K562 (cell line): Measurements from ENCODE around the gene ZDHHC6. TPM values are rescaled to one million over a fixed set of nuclear protein-coding genes. Genes with fewer than 3 reads are reported as not detected.
"Not testable (repeated sequence)": the region's sequence is repeated elsewhere in the genome, so short reads cannot be mapped to it uniquely, and the experiment has no call there.

Source experiments
- ATAC-seq: fragments of 200-7000 bp; cut with Tn5 transposase; 3 replicates; pipeline ENCODE4 v1.9.1; 2020; ENCODE audit warnings: moderate library complexity
- BruUV-seq: library from RNA; stranded (reverse); fragments of 400-500 nt; replicated peaks from 2 replicates; lab custom pipeline; 2021; lab: Mats Ljungman, UMichigan
- CTCF ChIA-PET: fragments of 300-600 bp; formaldehyde crosslinking; extraction: SDS; loops from one replicate; lab custom pipeline; 2021; ENCODE audit warnings: low intra/inter-chr PET ratio; lab: Yijun Ruan, JAX
- POLR2A ChIA-PET: fragments of 300-600, 350-650 bp; sonication (Branson Sonifier 250); formaldehyde crosslinking; extraction: SDS; loops from one replicate; lab custom pipeline; 2021; ENCODE audit warnings: antibody characterized with exemption, inconsistent platforms; lab: Yijun Ruan, JAX
- DNase-seq, 4 experiments: peaks; one replicate each; pipeline versions ENCODE4 v3.0.0 to v3.0.0-alpha.2; 2011 to 2018; ENCODE audit warnings: low spot score in 3 of 4, mixed read lengths in 3 of 4; ENCODE audit errors: extremely low read depth in 1 of 4
- FAIRE-seq: peaks from 2 replicates; lab custom pipeline; 2011; peaks lifted over from hg19 to GRCh38; lab: Jason Lieb, UNC
- H2AFZ ChIP-seq: 2 replicates; pipeline ENCODE4 v1.6.0; 2011; ENCODE audit warnings: low read depth, low read length, control low read depth, inconsistent platforms
- H3K27ac ChIP-seq: fragments of 200-600 bp; 3 replicates; pipeline ENCODE4 v1.8.0; 2011; ENCODE audit warnings: low read depth, mild to moderate bottlenecking, control low read depth, inconsistent platforms, low read length, moderate library complexity, mixed read lengths; ENCODE audit errors: extremely low read depth
- H3K27me3 ChIP-seq, 2 experiments: fragments of 300-600 bp in 1 of 2; 2 replicates in 1 of 2; 3 replicates in 1 of 2; pipeline versions ENCODE4 v1.6.0 to v1.8.0; 2011; ENCODE audit warnings: inconsistent platforms in 2 of 2, low read length in 2 of 2, mild to moderate bottlenecking in 1 of 2, mixed read lengths in 1 of 2, moderate library complexity in 1 of 2; ENCODE audit not compliant: control insufficient read depth in 2 of 2, insufficient read depth in 2 of 2
- H3K36me3 ChIP-seq: fragments of 300-600 bp; 3 replicates; pipeline ENCODE4 v1.8.0; 2011; ENCODE audit warnings: mild to moderate bottlenecking, low read length, inconsistent platforms; ENCODE audit not compliant: control insufficient read depth, insufficient read depth
- H3K4me1 ChIP-seq, 2 experiments: fragments of 200-600 bp in 1 of 2; replicated peaks in 1 of 2; 2 replicates in 1 of 2; 3 replicates in 1 of 2; pipeline versions ENCODE4 v1.5.1 to v1.8.0; 2011; ENCODE audit warnings: inconsistent platforms in 2 of 2, low read length in 2 of 2, mild to moderate bottlenecking in 1 of 2, mixed read lengths in 1 of 2, moderate library complexity in 1 of 2; ENCODE audit not compliant: control insufficient read depth in 2 of 2, insufficient read depth in 2 of 2
- H3K4me2 ChIP-seq: 2 replicates; pipeline ENCODE4 v1.6.1; 2011; ENCODE audit warnings: low read length, control low read depth, inconsistent platforms, mixed read lengths; ENCODE audit not compliant: insufficient read depth
- H3K4me3 ChIP-seq: fragments of 200-600 bp; sonication (generic), shearing (Covaris generic); 2 replicates; pipeline ENCODE4 v1.5.1; 2016; ENCODE audit warnings: control low read depth, inconsistent platforms
- H3K79me2 ChIP-seq: fragments of 200-600 bp; 3 replicates; pipeline ENCODE4 v1.8.0; 2011; ENCODE audit warnings: low read length, inconsistent platforms; ENCODE audit not compliant: control insufficient read depth, insufficient read depth
- H3K9ac ChIP-seq, 2 experiments: 2 replicates each; pipeline versions ENCODE4 v1.6.0 to v1.6.1; 2011; ENCODE audit warnings: low read depth in 2 of 2, low read length in 2 of 2, control low read depth in 1 of 2, inconsistent platforms in 1 of 2, mild to moderate bottlenecking in 1 of 2, mixed read lengths in 1 of 2; ENCODE audit not compliant: insufficient read depth in 1 of 2
- H3K9me1 ChIP-seq: one replicate; pipeline ENCODE4 v1.6.0; 2011; ENCODE audit warnings: inconsistent platforms, mild to moderate bottlenecking, low read length, moderate library complexity; ENCODE audit not compliant: control insufficient read depth, insufficient read depth
- H3K9me3 ChIP-seq: replicated peaks from 2 replicates; pipeline ENCODE4 v1.5.1; 2011; ENCODE audit warnings: low read depth, low read length, inconsistent platforms; ENCODE audit not compliant: control insufficient read depth, insufficient read depth
- H4K20me1 ChIP-seq: replicated peaks from 2 replicates; pipeline ENCODE4 v1.6.1; 2011; ENCODE audit warnings: low read length, inconsistent platforms, mixed read lengths; ENCODE audit not compliant: control insufficient read depth, insufficient read depth
- FOXM1 ChIP-seq, 2 experiments: fragments of 450-650 bp in 1 of 2; sonication (generic) in 1 of 2; formaldehyde crosslinking in 1 of 2; IDR thresholded peaks; 2 replicates each; pipeline versions ENCODE4 v1.6.1 to v1.9.0; 2017 to 2022; ENCODE audit warnings: low read depth in 2 of 2, mild to moderate bottlenecking in 2 of 2, missing genetic modification reagents in 1 of 2, moderate library complexity in 1 of 2
- GTF2E2 ChIP-seq: fragments of 200-800 bp; sonication (Bioruptor generic); IDR thresholded peaks from 2 replicates; pipeline ENCODE4 v1.6.1; 2016; ENCODE audit warnings: missing genetic modification characterization, missing compliant biosample characterization
- MEIS2 ChIP-seq: fragments of 450-650 bp; IDR thresholded peaks from 2 replicates; pipeline ENCODE4 v1.6.1; 2014; ENCODE audit warnings: mild to moderate bottlenecking; ENCODE audit not compliant: partially characterized antibody
- POLR2AphosphoS5 ChIP-seq: IDR thresholded peaks from 2 replicates; pipeline ENCODE4 v1.6.1; 2011; ENCODE audit warnings: mild to moderate bottlenecking, low read depth, low read length, moderate library complexity; ENCODE audit not compliant: control insufficient read depth, insufficient read depth
- POLR2H ChIP-seq: IDR thresholded peaks from 2 replicates; pipeline ENCODE4 v1.6.1; 2016; ENCODE audit warnings: missing genetic modification characterization, low read depth, mild to moderate bottlenecking, control low read depth, missing compliant biosample characterization, moderate library complexity
- XRCC4 ChIP-seq: IDR thresholded peaks from one replicate; pipeline ENCODE4 v1.6.1; 2011; ENCODE audit not compliant: insufficient read depth, insufficient read length; ENCODE audit errors: extremely low read depth
- WGBS: fragments of 100-300 bp; shearing (Covaris generic); methylation state at CpG from one replicate; pipeline ENCODE4 v1.1.6; 2016; ENCODE audit warnings: low coverage, mixed read lengths; ENCODE audit not compliant: insufficient coverage; ENCODE audit errors: missing lambda C conversion rate; 5-methylcytosine and 5-hydroxymethylcytosine counted together
- in situ Hi-C: fragments of 300-500 bp; cut with MboI; formaldehyde crosslinking; loops from 4 replicates; pipeline ENCODE4 v1.15.0; 2018; ENCODE audit warnings: inconsistent platforms, mixed read lengths
- intact Hi-C: fragments of 100-400 bp; cut with micrococcal nuclease; formaldehyde crosslinking; loops from 2 replicates; pipeline ENCODE4 v1.14.2; 2022
- polyA plus RNA-seq, 8 experiments: library from polyadenylated mRNA; depleted of rRNA in 4 of 8; stranded (reverse) in 5 of 8; unstranded in 3 of 8; fragments of >200 nt; fragmentation: Nextera tagmentation in 2 of 8; fragmentation: Illumina TruSeq in 1 of 8; extraction: Ambion mirVana in 2 of 8; extraction: Trizol in 1 of 8; gene quantifications; 2 replicates each; pipeline versions ENCODE4 v1.2.1 to v1.2.3, GENCODE V29; 2011 to 2014; ENCODE audit warnings: inconsistent platforms in 1 of 8, missing spikeins in 1 of 8
- total RNA-seq, 7 experiments: library from RNA; depleted of rRNA in 6 of 7; stranded (reverse); fragments of >200 nt in 6 of 7; fragmentation: Illumina TruSeq in 2 of 7; extraction: Trizol in 2 of 7; gene quantifications; 2 replicates each; pipeline versions ENCODE4 v1.2.1 to v1.2.3, GENCODE V29; 2011 to 2021; ENCODE audit warnings: low replicate concordance in 1 of 7
- TF ChIP-seq, protein P1 (sequence below): fragments of 250-450 bp; sonication (Bioruptor Pico); IDR thresholded peaks from 2 replicates; pipeline ENCODE4 v1.4.0; 2020; ENCODE audit warnings: mild to moderate bottlenecking, moderate library complexity

Gene ZDHHC6
- total and polyA plus RNA-seq, 9 of the 15 experiments (the other 6 are each of a cell fraction or from before 2014, with no cell fraction given) = 13.6 to 30.5 (median 21.5) TPM

GRCh38 chr10:112388548-112388947 is 58.2 kb downstream of the ZDHHC6 start (continued):
- TF ChIP-seq XRCC4 = no peak
- TF ChIP-seq GTF2E2 (tag) = no peak
- TF ChIP-seq, all 486 proteins: peak for 0

GRCh38 chr10:112388056-112388455 is 58.7 kb downstream of the ZDHHC6 start:
- H3K4me2 ChIP-seq, H3K27ac ChIP-seq, intact Hi-C loops, DNase-seq, H3K27me3 ChIP-seq, H3K9ac ChIP-seq, H4K20me1 ChIP-seq, POLR2A ChIA-PET, H3K9me1 ChIP-seq, H3K36me3 ChIP-seq, H3K4me3 ChIP-seq, BruUV-seq, FAIRE-seq, H3K9me3 ChIP-seq, H3K4me1 ChIP-seq, H3K79me2 ChIP-seq, in situ Hi-C loops, ATAC-seq, CTCF ChIA-PET, H2AFZ ChIP-seq: not testable (repeated sequence)
- 39% methylated on average over 7 of the region's 7 CpGs for WGBS
- peak; percentile 30 for TF ChIP-seq MEIS2

DNA sequence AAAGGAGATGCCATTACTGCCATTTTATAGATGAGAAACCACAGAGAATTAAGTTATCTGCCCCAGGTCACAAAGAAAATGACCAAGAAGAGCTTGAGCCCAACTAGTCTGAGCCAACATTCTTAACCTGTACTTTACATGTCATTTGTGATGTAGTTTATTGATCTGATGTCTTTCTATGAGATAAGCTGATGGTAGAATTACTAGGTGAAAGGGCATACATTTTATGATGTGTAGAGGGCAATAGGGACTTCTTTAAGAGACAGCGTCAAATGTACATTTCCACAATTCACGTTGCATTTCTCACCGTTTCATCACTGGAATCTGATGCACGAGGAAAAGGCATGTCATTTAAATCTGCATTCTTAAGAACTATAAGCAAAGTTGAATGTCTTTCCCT is 61.5 kb downstream of the ZDHHC6 start:
- peaks cover 11 to 15% of the 10 kb centered on the region in 2 experiments; a peak in 4 of 5 replicates for H3K4me1 ChIP-seq
- WGBS = 69% methylated on average over 4 of the region's 4 CpGs
- H3K36me3 ChIP-seq = no peaks in the 10 kb centered on the region
- intact Hi-C loops (no loop called here), in situ Hi-C loops (no loop called here)
- ATAC-seq (no peak), FAIRE-seq (no peak), DNase-seq (no peak)
- CTCF ChIA-PET = no interaction called here
- no peaks in the 10 kb centered on the region for H4K20me1 ChIP-seq
- H3K79me2 ChIP-seq = no peaks in the 10 kb centered on the region
- H3K9ac ChIP-seq = no peak overlapping the region
- no peaks in the 10 kb centered on the region for H3K27me3 ChIP-seq
- no peak overlapping the region for H2AFZ ChIP-seq
- no peaks in the 10 kb centered on the region for H3K9me1 ChIP-seq
- no peaks in the 10 kb centered on the region for H3K9me3 ChIP-seq
- no peak overlapping the region for H3K4me2 ChIP-seq
- POLR2A ChIA-PET = no interaction called here
- H3K27ac ChIP-seq = no peak overlapping the region
- BruUV-seq = no TSS peak
- no peak overlapping the region for H3K4me3 ChIP-seq
- TF ChIP-seq POLR2H = no peak
- TF ChIP-seq, protein P1, sequence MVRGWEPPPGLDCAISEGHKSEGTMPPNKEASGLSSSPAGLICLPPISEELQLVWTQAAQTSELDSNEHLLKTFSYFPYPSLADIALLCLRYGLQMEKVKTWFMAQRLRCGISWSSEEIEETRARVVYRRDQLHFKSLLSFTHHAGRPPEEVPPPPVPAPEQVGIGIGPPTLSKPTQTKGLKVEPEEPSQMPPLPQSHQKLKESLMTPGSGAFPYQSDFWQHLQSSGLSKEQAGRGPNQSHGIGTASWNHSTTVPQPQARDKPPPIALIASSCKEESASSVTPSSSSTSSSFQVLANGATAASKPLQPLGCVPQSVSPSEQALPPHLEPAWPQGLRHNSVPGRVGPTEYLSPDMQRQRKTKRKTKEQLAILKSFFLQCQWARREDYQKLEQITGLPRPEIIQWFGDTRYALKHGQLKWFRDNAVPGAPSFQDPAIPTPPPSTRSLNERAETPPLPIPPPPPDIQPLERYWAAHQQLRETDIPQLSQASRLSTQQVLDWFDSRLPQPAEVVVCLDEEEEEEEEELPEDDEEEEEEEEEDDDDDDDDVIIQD (CRISPR knock-in tag) = no peak
- TF ChIP-seq FOXM1 (IDR thresholded peaks at IDR 0.05; ENCODE audit: low read depth) = no peak
- no peak for TF ChIP-seq FOXM1 (CRISPR knock-in tag; IDR thresholded peaks at IDR 0.05; ENCODE audit: low read depth)
- TF ChIP-seq POLR2AphosphoS5 = no peak
